HG02973 (cell line): ENCODE data around the gene SPSB3.
"Not testable (repeated sequence)": the region's sequence is repeated elsewhere in the genome, so short reads cannot be mapped to it uniquely, and the experiment has no call there.

Experiments
- ATAC-seq: cut with Tn5 transposase; IDR thresholded peaks from one replicate; pipeline ENCODE4 v1.9.1; 2021; ENCODE audit warnings: moderate library complexity; ENCODE audit not compliant: unreplicated experiment

SPSB3 gene

DNA sequence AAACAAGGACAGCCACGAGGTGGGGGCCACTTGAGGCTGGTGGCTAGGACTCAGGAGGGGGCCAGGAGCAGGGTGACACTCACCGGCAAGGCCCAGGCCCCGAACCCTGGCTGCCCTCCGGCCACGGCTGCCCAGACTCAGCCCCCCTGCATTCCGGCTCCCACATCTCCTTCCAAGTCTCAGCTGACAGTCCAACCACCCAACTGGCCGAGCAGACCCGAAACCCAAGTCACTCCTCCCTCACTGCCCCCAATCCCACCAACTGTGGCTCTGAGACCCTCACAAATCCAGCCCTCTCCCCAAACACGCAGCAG is 34.9 kb upstream of the SPSB3 start:
- no peak for ATAC-seq

DNA sequence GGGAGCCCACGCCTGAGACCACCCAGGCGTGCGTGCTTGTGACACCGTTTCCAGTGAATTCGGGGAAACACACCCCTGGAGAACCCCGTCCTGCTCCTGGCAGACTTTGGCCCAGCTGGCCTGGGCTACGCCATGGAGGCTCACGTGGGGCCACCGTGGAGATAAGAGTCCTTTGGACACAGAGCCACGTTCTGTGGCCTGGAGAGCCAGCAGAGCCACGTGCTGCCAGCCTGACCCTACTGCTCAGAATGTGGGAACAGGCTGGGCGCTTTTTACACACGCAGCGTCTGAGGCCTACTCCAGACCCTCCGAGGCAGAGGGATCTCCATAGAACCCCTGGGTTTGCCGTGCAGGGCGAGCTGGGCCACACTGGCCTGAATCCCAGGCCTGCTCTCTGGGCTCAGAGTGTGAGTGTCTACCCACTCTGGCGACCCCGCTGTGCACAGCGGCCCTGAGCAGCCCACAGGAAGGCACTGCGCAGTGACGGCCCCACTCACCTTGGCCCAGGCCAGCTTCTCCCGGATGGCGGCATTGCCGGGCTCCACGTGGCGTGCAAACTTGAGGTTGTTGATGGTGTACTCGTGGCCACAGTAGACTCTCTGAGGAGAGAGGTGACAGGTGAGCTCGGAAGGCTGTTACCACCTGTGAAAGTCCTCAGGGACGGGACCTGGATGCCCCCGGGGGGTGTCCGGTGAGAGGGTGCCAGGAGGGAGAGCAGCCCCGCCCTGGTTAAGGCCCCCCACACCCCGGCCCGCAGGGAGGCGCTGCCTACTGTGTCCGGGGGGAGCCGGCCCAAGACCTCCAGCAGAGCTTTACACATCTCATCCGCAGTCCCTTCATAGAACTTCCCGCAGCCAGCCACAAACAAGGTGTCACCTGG is 34.3 kb upstream of the SPSB3 start:
- no peak for ATAC-seq

DNA sequence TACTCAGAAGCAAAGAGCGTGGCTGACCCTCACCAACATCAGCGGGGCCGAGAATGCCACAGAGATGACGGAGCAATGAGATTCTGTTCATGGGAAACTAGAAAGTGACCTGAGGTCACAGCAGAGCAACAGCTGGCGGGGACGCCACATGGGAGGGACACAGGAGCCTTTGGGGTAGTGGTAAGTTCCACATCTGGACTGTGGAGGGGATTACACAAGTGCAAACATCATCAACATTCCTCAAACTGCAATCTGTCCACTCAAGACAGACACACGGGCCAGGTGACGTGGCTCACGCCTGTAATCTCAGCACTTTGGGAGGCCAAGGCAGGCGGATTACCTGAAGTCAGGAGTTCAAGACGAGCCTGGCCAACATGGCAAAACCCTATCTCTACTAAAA is 33.1 kb upstream of the SPSB3 start:
- ATAC-seq: no peak

DNA sequence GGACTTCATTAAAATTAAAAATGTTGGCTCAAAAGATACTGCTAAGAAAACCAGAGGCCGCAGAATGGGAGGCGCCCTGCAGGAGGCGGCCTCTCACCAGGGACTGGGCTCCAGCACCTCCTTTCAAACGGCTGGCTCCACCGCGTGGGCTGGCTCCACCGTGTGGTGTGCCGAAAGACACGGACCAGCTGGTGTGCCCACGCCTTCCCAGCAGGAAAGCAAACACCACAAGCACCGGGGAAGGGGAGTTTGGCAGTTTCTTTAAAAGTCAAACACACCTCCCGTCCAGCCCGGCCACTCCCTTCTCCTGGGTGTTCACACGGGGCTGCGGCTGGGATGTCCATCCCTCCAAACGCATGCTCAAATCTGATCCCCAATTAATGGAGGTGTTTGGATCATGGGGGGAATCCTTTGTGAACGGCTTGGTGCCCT is 30.4 kb upstream of the SPSB3 start:
- ATAC-seq: no peak

DNA sequence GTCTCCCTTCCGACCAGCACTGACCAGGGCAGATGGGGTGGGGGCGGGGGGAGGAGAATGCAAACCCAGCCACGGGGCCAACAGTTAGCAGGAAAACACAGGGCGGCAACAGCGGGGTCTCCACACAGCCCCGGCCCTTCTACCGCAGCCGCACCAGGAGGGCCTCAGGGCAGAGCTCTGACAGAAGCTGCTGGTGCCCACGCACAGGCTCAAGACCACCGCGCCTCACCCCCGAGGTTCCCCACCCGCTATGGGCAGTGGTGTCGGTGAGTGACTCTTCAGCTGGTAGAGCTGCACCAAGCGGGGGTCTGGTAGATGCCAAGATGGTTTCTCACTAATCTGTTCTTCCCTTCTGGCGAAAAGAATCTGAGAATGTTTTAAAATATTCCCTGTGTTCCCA is 28.2 kb upstream of the SPSB3 start:
- no peak for ATAC-seq

DNA sequence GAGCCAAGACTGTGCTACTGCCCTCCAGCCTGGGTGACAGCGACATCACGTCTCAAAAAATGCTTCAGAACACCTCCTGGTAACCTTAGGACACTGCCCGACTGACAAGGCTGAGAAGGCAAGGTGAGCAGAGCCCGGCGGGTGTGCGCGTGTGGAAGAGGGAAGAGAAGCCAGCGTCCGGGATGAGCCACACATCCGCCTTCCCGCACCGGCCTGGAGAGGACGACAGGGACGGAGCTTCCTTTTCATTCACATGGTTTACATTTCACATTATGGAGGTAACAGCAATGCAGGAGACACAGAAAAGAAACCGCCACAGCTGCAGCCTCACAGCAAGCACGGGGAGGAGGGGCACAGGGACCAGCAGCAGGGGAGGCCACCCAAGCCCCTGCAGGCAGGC is 27.7 kb upstream of the SPSB3 start:
- ATAC-seq: no peak

DNA sequence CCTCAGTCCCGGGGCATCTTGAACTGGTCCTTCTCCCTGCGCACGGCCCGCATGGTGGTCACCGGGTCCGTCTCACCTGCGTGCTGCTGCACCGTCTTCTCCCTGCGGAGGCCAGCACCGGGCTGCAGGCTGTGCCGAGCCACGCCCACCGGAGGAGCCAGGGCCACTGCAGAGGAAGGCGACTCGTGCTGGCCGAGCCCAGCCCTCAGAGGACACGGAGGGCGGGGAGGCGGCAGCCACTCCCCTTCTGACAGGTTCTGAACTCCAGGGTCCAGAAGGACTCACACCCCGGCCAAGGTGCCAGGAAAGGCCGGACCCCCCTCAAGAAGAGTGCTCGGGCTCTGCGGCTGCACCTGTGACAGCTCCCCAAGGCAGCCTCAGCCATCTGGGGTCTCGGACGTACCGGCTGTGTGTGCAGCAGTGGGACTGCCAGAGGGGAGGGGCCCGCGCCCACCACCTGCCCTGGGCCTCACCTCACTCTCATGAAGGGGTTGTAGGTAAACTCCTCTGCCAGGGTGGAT is 27.0 kb upstream of the SPSB3 start:
- no peak for ATAC-seq

DNA sequence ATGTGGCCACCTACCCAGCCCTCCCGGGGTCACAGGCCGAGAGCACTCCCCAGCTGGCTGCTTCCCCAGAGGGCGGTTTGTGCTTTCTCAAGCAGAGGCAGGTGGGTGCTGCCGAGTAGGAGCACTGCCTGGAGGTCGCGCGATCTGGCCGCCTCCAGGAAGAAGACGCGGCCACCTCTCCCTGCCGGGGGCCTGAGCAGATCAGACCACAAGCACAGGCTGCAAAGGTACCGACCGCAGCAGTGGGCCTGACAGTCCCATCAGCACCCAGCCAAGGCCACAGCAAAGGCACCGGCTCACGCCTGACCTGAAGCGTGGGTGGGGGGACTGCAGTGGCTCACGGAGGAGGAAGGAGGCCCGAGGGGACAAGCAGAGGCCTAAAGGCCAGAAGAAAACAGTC is 26.3 kb upstream of the SPSB3 start:
- ATAC-seq: no peak

DNA sequence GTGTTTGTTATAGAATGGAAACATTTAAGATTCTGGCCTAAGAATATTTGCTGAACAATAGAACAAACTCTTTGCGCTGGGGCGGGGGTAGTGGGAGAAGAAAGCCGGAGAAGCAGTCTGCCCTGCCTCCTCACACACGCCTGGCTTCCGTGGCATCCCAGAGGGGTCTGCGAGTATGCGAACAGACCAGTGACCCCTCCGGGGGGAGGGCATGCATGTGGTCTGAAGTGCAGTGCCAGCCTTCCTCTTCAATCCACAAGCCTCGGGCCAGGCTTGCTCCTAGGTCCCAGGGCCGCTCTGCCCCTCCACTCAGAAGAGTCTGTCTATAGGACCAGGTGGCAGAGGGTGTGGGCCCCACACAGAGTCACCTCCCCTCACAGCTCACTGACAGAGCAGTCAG is 25.3 kb upstream of the SPSB3 start:
- ATAC-seq: no peak

DNA sequence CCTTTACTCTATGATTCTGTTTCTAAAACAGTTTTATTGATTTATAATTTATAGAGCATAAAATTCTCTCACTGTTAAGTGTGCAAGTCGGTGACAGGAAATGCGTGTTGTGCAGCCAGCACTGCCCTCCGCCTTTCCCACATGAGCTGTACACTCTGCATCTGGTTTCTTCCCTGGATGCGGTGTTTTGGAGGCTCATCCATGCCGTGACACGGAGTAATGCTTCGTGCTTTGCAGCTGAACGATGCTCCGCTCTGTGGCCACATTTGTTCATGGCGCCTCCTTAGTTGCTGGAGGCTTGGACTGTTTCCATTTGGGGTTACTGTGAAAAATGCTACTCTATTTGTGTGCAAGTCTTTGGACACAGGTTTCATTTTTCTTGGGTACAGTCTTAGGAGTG is 18.3 kb upstream of the SPSB3 start:
- no peak for ATAC-seq

DNA sequence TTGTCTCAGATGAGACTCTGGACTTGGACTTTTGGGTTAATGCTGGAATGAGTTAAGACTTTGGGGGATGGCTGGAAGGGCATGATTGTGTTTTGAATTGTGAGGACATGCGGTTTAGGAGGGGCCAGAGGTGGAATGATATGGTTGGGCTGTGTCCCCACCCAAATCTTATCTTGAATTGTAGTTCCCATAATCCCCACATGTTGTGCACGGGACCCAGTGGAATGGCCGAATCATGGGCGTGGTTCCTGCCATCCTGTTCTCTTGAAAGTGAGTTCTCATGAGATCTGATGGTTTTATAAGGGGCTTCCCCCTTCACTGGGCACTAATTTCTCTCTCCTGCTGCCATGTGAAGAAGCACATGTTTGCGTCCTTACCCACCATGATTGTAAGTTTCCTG is 16.9 kb upstream of the SPSB3 start:
- not testable (repeated sequence) for ATAC-seq

DNA sequence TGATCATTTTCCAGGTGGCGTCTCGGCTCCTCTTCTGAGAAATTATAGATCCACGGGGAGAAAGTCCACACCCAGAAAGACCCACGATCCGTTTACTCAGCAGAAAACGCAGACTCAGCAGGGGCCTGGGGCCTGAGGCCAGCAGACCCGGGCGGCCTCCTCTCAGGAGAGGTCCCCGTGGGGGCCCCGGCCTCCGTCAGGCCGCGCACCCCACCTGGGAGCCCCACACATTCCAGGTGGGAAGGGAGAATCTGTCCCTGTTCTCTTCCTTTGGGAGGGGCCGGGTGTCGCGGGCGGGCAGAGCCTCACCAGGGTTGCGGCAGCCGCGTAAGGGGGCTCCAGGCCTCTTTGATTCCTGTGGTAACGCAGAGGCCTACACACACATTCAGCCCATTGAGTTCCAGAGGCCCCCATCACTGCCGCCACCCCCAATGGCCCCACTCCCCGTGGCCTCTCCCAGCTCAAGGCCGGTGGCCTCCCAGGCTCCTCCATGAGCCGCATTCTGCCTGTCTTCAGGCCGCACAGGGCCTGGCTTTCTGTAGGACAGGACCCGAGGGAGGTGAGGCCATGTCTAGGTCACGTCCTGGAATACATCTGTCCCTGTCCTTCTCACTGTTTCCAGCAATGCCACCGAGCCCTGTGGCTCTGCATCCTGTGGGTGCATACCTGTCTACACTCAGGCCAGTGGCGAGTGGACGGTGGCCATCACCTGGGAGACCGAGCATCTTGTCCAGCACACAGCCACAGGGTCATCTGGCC is 12.7 kb upstream of the SPSB3 start:
- no peak for ATAC-seq

DNA sequence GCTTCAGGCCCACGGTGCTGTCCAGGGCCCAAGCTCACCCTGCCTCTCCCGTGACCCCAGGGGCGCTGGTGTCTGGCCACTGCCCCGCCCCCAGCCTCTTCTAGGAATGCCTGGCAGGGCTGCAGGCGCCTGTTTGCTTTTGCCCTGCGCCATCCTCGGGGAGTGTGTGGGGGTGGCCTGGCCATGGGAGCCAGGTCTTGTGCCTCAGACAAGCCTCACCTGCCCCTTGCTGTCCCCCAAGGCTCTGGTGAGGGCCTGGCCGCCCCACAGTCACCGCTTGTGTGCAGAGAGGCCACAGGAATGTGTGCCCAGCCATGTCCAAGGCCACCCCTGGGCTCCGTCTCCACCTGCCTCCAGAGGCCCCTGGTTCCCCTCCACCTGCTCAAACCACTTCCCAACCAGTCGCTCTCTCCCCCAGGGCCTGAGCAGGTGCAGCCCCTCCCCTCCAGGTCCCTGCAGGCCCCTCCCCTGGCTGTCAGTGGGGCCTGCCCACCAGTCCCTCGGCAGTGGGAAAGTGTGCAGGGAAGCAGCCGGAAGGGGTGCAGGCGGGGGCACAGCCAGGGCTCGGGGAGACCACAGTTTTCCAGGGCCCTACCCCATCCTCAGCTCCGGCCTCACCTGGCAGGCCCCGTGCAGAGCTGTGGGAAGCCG is 12.0 kb upstream of the SPSB3 start:
- no peak for ATAC-seq

DNA sequence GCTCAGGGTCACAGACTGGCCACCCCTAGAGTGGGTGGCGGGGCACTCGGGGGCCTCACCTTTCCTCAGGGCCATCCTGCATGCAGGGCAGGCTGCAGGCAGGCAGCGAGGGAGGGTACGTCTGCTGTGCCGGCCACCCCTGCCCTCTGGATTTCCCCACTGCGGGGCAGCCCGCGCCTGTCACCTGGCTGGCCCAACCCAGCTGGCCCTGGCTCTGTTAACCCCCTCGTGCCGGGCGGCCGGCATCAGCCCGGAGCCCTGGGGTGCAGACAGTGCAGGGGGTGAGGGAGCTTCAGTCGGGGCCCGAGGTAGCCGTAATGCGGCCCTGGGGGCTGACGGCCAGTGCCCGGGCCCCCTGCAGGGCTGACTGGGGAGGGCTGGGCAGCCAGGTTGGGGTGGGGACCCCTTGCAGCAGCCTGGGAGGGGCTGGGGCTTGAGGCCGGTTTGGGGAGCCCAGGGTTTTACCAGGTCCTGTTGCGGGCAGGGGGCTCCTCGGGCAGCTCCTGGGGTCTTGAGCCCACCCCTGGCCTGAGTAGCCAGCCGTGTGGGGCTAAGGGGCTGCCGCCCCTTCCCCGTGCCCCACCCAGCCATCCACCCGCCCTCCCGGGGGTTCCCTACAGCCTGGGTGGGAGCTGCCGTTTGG is 11.3 kb upstream of the SPSB3 start, which contains the start of gene IGFALS:
Gene IGFALS, minus strand, starts transcription at position 128 of the 643 bp plus-strand sequence. Its CDS starts 53 bp downstream, at position 75.
- no peak for ATAC-seq

DNA sequence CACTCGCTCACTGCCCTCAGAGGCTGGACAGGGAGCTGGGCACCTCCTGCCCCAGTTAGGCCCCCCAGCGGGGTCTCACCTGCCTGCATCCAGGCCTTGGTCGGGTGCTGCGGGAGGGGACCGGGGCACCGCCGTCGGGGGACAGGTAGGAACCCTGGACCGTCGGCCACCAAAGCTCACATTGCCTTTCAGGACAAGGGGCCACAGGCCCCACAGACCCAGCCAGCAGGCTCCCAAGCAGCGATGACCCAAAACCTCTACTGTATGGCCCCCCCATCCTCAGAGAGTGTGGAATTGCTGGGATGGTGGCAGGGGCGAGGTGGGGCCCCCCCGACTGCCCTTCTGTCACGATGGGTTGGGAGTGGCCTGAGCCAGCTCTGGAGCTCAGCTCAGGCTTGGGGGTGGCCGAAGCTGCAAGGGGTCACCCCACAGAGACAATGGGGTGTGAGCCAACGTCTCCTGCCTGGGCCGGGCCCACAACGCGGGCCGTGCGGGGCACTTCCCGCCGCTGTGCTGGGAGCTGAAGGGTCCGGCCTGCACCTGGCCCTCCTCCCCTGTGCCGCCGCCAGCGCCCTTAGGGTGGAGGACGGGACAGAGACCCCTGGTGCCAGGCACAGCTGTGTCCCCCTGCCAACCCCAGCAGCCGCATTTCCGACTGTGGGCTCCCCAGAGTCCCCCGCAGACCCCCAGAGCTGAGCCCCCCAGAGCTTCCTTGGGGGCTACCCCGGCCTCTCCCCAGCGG is 10.6 kb upstream of the SPSB3 start:
- ATAC-seq: no peak

DNA sequence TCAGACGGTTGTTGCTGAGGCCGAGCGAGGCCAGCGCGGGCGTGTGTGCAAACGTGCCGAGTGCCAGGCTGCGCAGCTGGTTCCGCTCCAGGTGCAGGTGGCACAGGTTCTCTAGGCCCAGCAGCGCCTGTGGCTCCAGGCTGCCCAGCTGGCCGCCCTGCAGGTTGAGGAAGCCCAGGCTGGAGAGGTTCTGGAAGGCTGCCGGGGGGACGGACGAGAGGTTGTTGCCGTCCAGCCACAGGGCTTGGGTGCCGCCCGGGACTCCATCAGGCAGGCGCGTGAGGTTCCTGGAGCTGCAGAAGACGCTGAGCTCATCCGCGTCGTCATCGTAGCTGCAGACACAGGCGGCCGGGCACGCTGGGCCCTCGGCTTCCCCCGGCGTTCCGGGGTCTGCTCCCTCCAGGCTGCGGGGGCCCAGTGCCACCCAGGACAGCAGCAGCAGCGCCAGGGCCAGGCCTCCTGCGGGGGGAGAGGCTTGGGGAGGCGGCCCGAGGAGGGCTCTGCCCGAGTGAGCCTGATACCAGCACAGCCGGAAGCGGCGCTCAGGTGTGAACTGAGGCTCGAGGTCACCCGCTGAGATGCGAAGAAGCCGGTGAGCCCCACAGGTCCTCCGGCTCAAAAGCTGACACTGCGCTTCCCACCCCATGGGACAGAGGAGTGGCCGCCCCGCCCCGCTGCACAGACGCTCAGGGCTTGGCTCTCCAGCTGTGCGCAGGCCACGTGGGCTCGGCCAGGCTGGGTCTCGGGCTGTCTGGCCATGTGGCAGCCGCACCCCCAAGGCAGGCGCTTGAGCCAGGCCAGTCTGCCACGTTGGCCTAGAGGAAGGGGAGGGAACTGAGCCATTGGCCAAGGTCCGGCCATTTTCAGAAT is 9.8 kb upstream of the SPSB3 start:
- no peak for ATAC-seq

DNA sequence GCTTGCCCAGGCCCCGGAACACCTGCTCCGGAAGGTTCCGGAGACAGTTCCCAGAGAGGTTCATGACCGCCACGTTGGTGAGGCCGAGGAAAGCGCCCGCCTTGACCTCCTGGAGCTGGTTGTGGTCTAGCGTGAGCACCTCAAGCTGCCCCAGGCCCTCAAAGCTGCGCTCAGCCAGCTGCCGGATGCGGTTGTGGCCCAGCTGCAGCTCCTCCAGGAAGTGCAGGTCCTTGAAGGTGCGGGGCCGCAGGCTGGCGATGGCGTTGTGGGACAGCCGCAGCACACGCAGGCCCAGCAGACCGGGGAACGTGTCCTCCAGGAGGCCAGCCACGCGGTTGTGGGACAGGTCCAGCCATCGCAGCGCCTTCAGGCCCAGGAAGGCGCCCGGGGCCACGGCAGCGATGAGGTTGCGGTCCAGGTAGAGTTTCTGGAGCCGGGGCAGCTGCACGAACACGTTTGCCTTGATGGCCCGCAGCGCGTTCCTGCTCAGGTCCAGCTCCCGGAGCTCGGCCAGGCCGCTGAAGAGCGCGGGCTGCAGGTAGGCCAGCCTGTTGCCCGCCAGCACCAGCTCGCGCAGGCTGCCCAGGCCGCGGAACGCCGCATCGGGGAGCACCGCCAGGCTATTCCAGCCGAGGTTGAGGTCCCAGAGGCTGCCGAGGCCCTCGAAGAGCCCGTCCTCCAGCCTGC is 9.0 kb upstream of the SPSB3 start:
- no peak for ATAC-seq

DNA sequence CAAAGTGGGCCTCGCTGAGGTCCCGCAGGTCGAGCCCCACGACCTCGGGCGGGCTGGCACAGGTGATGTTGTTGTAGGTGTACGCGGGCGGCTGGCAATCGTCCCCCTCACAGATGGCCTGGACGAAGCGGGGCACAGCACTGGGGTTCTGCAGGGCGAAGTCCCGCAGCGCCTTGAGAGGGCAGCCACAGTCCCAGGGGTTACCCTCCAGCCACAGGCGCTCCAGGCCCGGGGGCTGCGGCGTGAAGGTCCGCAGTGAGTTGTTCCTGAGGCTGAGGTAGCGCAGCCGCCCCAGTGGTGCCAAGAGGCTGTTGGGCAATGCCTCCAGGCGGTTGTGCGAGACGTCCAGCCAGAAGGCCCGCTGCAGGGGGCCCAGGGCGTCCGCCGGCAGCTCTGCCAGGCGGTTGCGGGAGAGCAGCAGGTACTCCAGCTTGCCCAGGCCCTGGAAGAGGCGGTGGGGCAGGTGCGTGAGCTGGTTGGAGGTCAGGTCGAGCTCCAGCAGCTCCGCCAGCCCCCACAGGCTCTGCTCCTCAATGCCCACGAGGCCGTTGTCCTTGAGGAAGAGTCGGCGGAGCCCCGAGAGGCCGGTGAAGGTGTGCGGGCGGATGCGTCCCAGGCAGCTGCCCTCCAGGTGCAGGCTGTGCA is 8.4 kb upstream of the SPSB3 start:
- no peak for ATAC-seq
